DOHH2 (cell line): ENCODE results near the gene TULP4.
"Not testable (repeated sequence)": the region's sequence is repeated elsewhere in the genome, so short reads cannot be mapped to it uniquely, and the experiment has no call there.

Source experiments
- H3F3A ChIP-seq: fragments of 200-600 bp; sonication (generic), shearing (Covaris generic); 2 replicates; pipeline ENCODE4 v1.6.0; 2016; ENCODE audit warnings: antibody characterized with exemption, mild to moderate bottlenecking; ENCODE audit not compliant: control insufficient read depth, insufficient read depth
- H3K27ac ChIP-seq: fragments of 200-600 bp; sonication (generic); 2 replicates; pipeline ENCODE4 v1.5.1; 2014; ENCODE audit warnings: low read depth, mild to moderate bottlenecking, low read length, moderate library complexity
- H3K27me3 ChIP-seq: fragments of 200-600 bp; sonication (generic); 2 replicates; pipeline ENCODE4 v1.6.1; 2014; ENCODE audit warnings: mild to moderate bottlenecking, low read length, mixed read lengths; ENCODE audit not compliant: control insufficient read depth
- H3K36me3 ChIP-seq: fragments of 200-600 bp; sonication (generic); 2 replicates; pipeline ENCODE4 v1.6.1; 2014; ENCODE audit warnings: mild to moderate bottlenecking, low read length, moderate library complexity, mixed read lengths; ENCODE audit not compliant: control insufficient read depth
- H3K4me1 ChIP-seq: fragments of 200-600 bp; sonication (generic); 2 replicates; pipeline ENCODE4 v1.6.1; 2014; ENCODE audit warnings: mild to moderate bottlenecking, low read length, mixed read lengths; ENCODE audit not compliant: control insufficient read depth
- H3K4me2 ChIP-seq: fragments of 200-600 bp; sonication (generic); 2 replicates; pipeline ENCODE4 v1.6.0; 2014; ENCODE audit warnings: mild to moderate bottlenecking, low read length, moderate library complexity
- H3K4me3 ChIP-seq: fragments of 200-600 bp; sonication (generic); 2 replicates; pipeline ENCODE4 v1.5.1; 2014; ENCODE audit warnings: mild to moderate bottlenecking, low read length, mixed read lengths
- H3K79me2 ChIP-seq: fragments of 200-600 bp; sonication (generic); 2 replicates; pipeline ENCODE4 v1.6.1; 2014; ENCODE audit warnings: mild to moderate bottlenecking, low read length, mixed read lengths; ENCODE audit not compliant: control insufficient read depth
- H3K9me2 ChIP-seq: fragments of 200-600 bp; sonication (generic); replicated peaks from 2 replicates; pipeline ENCODE4 v1.6.1; 2014; ENCODE audit warnings: mild to moderate bottlenecking, low read length, mixed read lengths; ENCODE audit not compliant: control insufficient read depth
- H3K9me3 ChIP-seq: fragments of 200-600 bp; sonication (generic); 2 replicates; pipeline ENCODE4 v1.6.1; 2014; ENCODE audit warnings: antibody characterized with exemption, low read length, mixed read lengths; ENCODE audit not compliant: control insufficient read depth, insufficient read depth
- H4K20me1 ChIP-seq: fragments of 200-600 bp; sonication (generic); 2 replicates; pipeline ENCODE4 v1.6.0; 2014; ENCODE audit warnings: low read depth, mild to moderate bottlenecking, antibody characterized with exemption, low read length, moderate library complexity; ENCODE audit not compliant: control insufficient read depth, insufficient read depth
- EZH2phosphoT487 ChIP-seq: fragments of 200-600 bp; sonication (generic); IDR thresholded peaks from 2 replicates; pipeline ENCODE4 v1.6.1; 2017; ENCODE audit warnings: borderline replicate concordance, mild to moderate bottlenecking, antibody characterized with exemption, low read length, moderate library complexity, mixed read lengths
- TF ChIP-seq, protein P1 (sequence below): fragments of 200-600 bp; sonication (generic); IDR thresholded peaks from one replicate; pipeline ENCODE4 v1.5.1; 2014; ENCODE audit warnings: antibody characterized with exemption, mild to moderate bottlenecking, low read depth, low read length; ENCODE audit not compliant: poor library complexity, severe bottlenecking

The TULP4 gene

DNA sequence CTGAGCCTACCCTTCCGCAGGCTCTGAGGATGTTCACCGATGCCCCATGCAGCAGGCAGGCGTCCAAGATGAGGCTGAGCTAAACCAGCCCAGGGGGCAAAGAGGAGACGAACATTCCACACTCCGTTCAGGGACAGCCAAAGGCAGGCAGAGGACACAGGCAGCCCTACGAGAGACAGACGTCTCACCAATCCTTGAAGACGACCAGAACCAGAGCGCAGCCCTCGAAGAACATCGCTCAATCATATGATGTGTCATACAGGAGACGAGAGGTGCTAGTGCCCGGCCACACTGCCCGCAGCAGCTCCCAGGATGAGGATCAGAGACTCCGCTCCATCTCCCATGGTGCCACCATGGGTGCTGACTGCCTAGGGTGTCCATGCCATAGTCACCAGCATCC is 212.0 kb downstream of the TULP4 start:
- H3F3A ChIP-seq, result no peaks in the 10 kb centered on the region
- H3K4me3 ChIP-seq, result no peak overlapping the region
- no peaks in the 10 kb centered on the region for H3K9me2 ChIP-seq
- no peaks in the 10 kb centered on the region for H3K4me1 ChIP-seq
- H4K20me1 ChIP-seq, result no peaks in the 10 kb centered on the region
- no peaks in the 10 kb centered on the region for H3K36me3 ChIP-seq
- H3K27me3 ChIP-seq, result peaks cover 6% of the 10 kb centered on the region; the same call in 1 of the 2 replicates
- TF ChIP-seq, protein P1, sequence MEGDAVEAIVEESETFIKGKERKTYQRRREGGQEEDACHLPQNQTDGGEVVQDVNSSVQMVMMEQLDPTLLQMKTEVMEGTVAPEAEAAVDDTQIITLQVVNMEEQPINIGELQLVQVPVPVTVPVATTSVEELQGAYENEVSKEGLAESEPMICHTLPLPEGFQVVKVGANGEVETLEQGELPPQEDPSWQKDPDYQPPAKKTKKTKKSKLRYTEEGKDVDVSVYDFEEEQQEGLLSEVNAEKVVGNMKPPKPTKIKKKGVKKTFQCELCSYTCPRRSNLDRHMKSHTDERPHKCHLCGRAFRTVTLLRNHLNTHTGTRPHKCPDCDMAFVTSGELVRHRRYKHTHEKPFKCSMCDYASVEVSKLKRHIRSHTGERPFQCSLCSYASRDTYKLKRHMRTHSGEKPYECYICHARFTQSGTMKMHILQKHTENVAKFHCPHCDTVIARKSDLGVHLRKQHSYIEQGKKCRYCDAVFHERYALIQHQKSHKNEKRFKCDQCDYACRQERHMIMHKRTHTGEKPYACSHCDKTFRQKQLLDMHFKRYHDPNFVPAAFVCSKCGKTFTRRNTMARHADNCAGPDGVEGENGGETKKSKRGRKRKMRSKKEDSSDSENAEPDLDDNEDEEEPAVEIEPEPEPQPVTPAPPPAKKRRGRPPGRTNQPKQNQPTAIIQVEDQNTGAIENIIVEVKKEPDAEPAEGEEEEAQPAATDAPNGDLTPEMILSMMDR, result no peak
- TF ChIP-seq EZH2phosphoT487, result no peak
- no peaks in the 10 kb centered on the region for H3K79me2 ChIP-seq
- H3K27ac ChIP-seq, result no peak overlapping the region
- H3K9me3 ChIP-seq, result no peaks in the 10 kb centered on the region
- H3K4me2 ChIP-seq, result no peak overlapping the region

DNA sequence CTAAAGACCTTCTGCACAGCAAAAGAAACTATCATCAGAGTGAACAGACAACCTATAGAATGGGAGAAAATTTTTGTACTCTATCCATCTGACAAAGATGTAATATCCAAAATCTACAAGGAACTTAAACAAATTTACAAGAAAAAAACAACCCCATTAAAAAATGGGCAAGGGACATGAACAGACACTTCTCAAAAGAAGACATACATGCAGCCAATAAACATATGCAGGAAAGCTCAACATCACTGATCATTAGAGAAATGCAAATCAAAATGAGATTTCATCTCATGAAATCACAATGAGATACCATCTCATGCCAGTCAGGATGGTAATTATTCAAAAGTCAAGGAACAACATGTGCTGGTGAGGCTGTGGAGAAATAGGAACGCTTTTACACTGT is 215.6 kb downstream of the TULP4 start:
- not testable (repeated sequence) for H3K4me3 ChIP-seq, H3K27me3 ChIP-seq, H3K4me1 ChIP-seq

DNA sequence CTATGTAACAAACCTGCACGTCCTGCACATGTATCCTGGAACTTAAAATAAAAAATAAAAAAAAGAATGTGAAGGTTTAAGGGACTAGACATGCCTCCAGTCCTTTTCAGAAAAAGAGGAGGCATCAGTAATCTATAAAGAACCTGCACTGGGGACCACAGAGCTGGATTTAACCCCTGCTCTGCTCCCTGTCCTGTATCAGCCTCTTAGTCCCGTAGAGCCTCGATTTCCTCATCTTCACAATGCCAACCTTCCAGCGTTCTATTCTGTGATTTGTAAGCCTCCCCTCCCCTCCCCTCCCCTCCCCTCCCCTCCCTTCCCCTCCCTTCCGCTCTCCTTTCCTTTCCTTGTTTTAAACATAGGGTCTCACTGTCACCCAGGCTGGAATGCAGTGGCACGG is 216.6 kb downstream of the TULP4 start:
- Histone ChIP-seq H3K4me3 (no peak overlapping the region), H3K4me1 (no peaks in the 10 kb centered on the region), H3K9me2 (no peaks in the 10 kb centered on the region), H3K36me3 (no peaks in the 10 kb centered on the region), H3K27ac (no peak overlapping the region), H3K9me3 (no peaks in the 10 kb centered on the region), H4K20me1 (no peaks in the 10 kb centered on the region), H3K4me2 (no peak overlapping the region), H3K79me2 (no peaks in the 10 kb centered on the region), H3F3A (no peaks in the 10 kb centered on the region), H3K27me3 (no peaks in the 10 kb centered on the region)
- TF ChIP-seq, protein P1, result no peak
- no peak for TF ChIP-seq EZH2phosphoT487

More for the DNA sequence above, 215.6 kb downstream of the TULP4 start:
- H4K20me1 ChIP-seq, H3K27ac ChIP-seq, H3K9me3 ChIP-seq, H3F3A ChIP-seq, H3K9me2 ChIP-seq, H3K4me2 ChIP-seq, H3K79me2 ChIP-seq, H3K36me3 ChIP-seq: not testable (repeated sequence)

DNA sequence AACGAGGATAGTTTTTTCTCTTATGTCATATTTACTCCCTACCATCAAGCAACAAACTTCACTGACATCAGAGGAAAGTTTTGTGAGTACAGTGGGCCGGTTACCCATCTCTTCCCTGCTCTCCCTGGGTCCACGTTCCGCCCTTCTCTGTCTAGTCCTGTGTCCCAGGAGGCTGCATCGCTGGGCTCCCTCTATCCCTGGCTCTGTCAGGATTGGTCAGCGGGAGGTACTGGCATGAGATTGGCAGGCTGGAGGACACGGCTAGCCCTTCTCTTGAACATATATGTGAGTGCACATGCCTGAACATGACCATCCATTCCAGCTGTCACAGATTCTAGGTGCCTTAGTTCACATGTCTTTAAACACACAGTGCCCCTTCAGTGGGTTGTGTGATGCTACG is 217.4 kb downstream of the TULP4 start:
- H3K4me1 ChIP-seq, result no peaks in the 10 kb centered on the region
- no peaks in the 10 kb centered on the region for H3K79me2 ChIP-seq
- TF ChIP-seq, protein P1, result no peak
- no peak for TF ChIP-seq EZH2phosphoT487
- no peak overlapping the region for H3K4me2 ChIP-seq
- no peaks in the 10 kb centered on the region for H3K27me3 ChIP-seq
- no peaks in the 10 kb centered on the region for H3K9me2 ChIP-seq
- no peak overlapping the region for H3K27ac ChIP-seq
- H4K20me1 ChIP-seq, result no peaks in the 10 kb centered on the region
- H3K9me3 ChIP-seq, result no peaks in the 10 kb centered on the region
- no peak overlapping the region for H3K4me3 ChIP-seq
- no peaks in the 10 kb centered on the region for H3K36me3 ChIP-seq
- no peaks in the 10 kb centered on the region for H3F3A ChIP-seq
